ENCODE results near the gene GLIPR1L1.

GRCh38 chr12:75389061-75389460, 54.6 kb downstream of the GLIPR1L1 start:
- TF ChIP-seq CTCF (conservative IDR thresholded peaks at IDR 0.05; ENCODE audit: low read depth, low read length) (no peak), POLR2A (IDR thresholded peaks at IDR 0.05; ENCODE audit: low read depth, low read length) (no peak), RFX5 (IDR thresholded peaks at IDR 0.05; ENCODE audit: low read depth, low read length) (no peak), SMC3 (IDR thresholded peaks at IDR 0.05; ENCODE audit: low read depth, low read length) (no peak), RAD21 (IDR thresholded peaks at IDR 0.05; ENCODE audit: low read length) (no peak)
